Left ventricle myocardium inferior (tissue), 1 donor: Measurements from ENCODE around the gene ASB15. TPM values are rescaled to one million over a fixed set of nuclear protein-coding genes. Genes with fewer than 3 reads are reported as not detected.
"Not testable (repeated sequence)": the region's sequence is repeated elsewhere in the genome, so short reads cannot be mapped to it uniquely, and the experiment has no call there.

Experiments
- DNase-seq: peaks from one replicate; pipeline ENCODE4 v3.0.0-alpha.2; 2020
- H3K27ac ChIP-seq: fragments of 200-600 bp; replicated peaks from 2 replicates; pipeline ENCODE4 v1.8.0; 2021
- H3K27me3 ChIP-seq: fragments of 200-600 bp; 2 replicates; pipeline ENCODE4 v1.8.0; 2021; ENCODE audit warnings: low read depth
- H3K36me3 ChIP-seq: fragments of 200-600 bp; 2 replicates; pipeline ENCODE4 v1.8.0; 2021
- H3K4me1 ChIP-seq: fragments of 200-600 bp; 2 replicates; pipeline ENCODE4 v1.8.0; 2021
- H3K4me3 ChIP-seq: fragments of 200-600 bp; 2 replicates; pipeline ENCODE4 v1.8.0; 2021; ENCODE audit warnings: mild to moderate bottlenecking, moderate library complexity
- H3K9me3 ChIP-seq: fragments of 200-600 bp; replicated peaks from 2 replicates; pipeline ENCODE4 v1.8.0; 2021
- CTCF ChIP-seq: fragments of 200-600 bp; IDR thresholded peaks from 2 replicates; pipeline ENCODE4 v1.8.0; 2021; ENCODE audit warnings: antibody characterized with exemption, mild to moderate bottlenecking, borderline replicate concordance
- intact Hi-C: fragments of 100-400 bp; cut with micrococcal nuclease; formaldehyde crosslinking; loops from one replicate; pipeline ENCODE4 v1.11.0; 2022
- long read RNA-seq: library from polyadenylated mRNA; unstranded; transcript quantifications from one replicate; pipeline ENCODE4 v2.0.0, GENCODE V29; 2021
- total RNA-seq: library from RNA; stranded (reverse); fragmentation: NEBNext Ultra II Directional; extraction: Animal tissue kit (Norgen Biotek cat#: 25700); gene quantifications from one replicate; pipeline ENCODE4 v1.2.1, GENCODE V29; 2021
- donor health status: DM: no; HTN: yes; CAD: no; lungs with severe emphysema.

Gene ASB15
- total RNA-seq: 76.8 TPM
- long read RNA-seq, transcript ASB15-205 (12 exons, 2,956 nt): major isoform, 6 of 97 reads
- long read RNA-seq, partial matches to known transcripts: 9 of 97 reads
- long read RNA-seq, other reads (novel, unspliced or antisense): 82 of 97 reads

- Histone ChIP-seq H3K9me3 (no peaks in the 10 kb centered on the region), H3K4me1 (peaks cover 14% of the 10 kb centered on the region), H3K27ac (peak within 1 kb of the TSS; percentile 82), H3K36me3 (no peaks in the 10 kb centered on the region), H3K4me3 (peak within 1 kb of the TSS; percentile 62), H3K27me3 (no peaks in the 10 kb centered on the region)
- no peak for DNase-seq
- intact Hi-C loops: no loop called here
- no peak for TF ChIP-seq CTCF
These were observed at the start of gene ASB15 for GRCh38 chr7:123601530-123601929. Gene ASB15 (plus strand): TSS chr7:123601821. CDS start chr7:123614503, 12,682 bp downstream.

- Histone ChIP-seq H3K27ac (peak overlapping the region; percentile 63), H3K36me3 (peaks cover 68% of the 10 kb centered on the region), H3K4me3 (peak overlapping the region; percentile 78), H3K4me1 (peaks cover 94% of the 10 kb centered on the region)
- DNase-seq, H3K9me3 ChIP-seq, H3K27me3 ChIP-seq, intact Hi-C loops: not testable (repeated sequence)
These were observed 49.5 kb upstream of the ASB15 start for GRCh38 chr7:123552134-123552533.

DNA sequence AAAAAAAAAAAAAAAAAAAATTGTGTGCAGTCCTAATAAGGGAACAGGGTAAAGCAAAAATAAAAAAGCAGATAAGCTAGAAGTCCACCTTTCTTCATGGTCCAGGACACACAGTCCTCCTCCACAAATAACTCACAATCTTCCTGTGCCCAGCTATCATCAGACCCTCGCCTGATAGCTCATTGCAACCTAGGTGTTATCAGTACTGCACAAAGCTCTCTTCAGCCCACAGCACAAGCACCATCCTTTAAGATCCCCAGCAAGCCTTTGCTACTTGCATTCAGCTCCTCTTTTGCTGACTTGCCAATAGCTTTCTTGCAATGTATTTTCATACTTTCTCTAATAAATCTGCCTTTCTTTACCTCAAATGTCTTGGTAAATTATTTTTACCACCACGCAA lies 49.0 kb upstream of the ASB15 start:
- TF ChIP-seq CTCF: no peak
- DNase-seq: no peak
- Histone ChIP-seq H3K4me3 (peak overlapping the region; percentile 78), H3K9me3 (peaks cover 4% of the 10 kb centered on the region), H3K27ac (peak overlapping the region; percentile 63), H3K27me3 (no peaks in the 10 kb centered on the region), H3K4me1 (peaks cover 94% of the 10 kb centered on the region), H3K36me3 (peaks cover 67% of the 10 kb centered on the region)
- intact Hi-C loops: no loop called here

- Histone ChIP-seq H3K27me3 (no peaks in the 10 kb centered on the region), H3K36me3 (peaks cover 62% of the 10 kb centered on the region), H3K4me1 (peaks cover 91% of the 10 kb centered on the region), H3K9me3 (peaks cover 4% of the 10 kb centered on the region), H3K27ac (peak overlapping the region; percentile 63), H3K4me3 (peak overlapping the region; percentile 78)
- TF ChIP-seq CTCF: no peak
- DNase-seq: no peak
- intact Hi-C loops: no loop called here
These were observed 48.5 kb upstream of the ASB15 start for GRCh38 chr7:123553159-123553558.

DNA sequence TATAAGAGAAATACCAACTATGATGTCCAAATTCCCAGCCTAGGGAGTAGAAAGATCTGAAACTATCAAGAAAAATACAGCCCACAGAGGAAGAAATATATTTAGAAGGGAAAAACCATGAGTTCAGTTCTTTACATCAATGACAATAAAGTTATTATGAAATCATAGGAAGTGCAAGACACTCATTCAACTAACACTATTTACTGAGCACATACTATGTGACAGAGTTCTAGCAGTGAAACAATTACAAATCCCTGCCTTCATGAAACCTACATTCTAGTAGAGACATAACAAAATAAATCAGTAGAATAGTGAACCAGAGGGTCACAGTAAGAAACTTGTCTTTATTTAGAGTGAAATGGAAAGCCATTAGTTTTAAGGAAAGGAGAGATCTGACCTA lies 46.1 kb upstream of the ASB15 start:
- peaks cover 41% of the 10 kb centered on the region for H3K36me3 ChIP-seq
- H3K4me1 ChIP-seq: peaks cover 71% of the 10 kb centered on the region
- peak overlapping the region; percentile 63 for H3K27ac ChIP-seq
- peak overlapping the region; percentile 78 for H3K4me3 ChIP-seq
- DNase-seq: no peak
- intact Hi-C loops: no loop called here
- TF ChIP-seq CTCF: no peak
- H3K9me3 ChIP-seq: peaks cover 4% of the 10 kb centered on the region
- no peaks in the 10 kb centered on the region for H3K27me3 ChIP-seq

DNA sequence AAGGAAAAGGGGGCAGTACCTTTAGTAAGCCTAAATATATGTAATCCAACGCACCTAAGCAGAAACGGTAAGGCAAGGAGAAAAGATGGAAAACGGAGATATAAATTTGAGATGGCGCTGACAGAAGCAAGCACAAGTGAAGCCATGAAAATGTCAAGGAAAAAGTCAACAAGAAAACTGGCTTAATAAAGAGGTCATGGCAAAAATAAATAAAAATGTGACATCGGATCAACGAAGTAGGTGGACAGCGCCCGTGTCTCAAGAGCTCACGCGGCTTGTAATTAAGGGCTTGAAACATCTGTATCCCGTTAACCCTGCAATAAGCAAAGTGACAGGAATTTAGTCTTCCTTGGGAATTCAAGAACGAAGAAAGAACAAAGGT lies 44.6 kb upstream of the ASB15 start:
- peak overlapping the region; percentile 93 for H3K27ac ChIP-seq
- DNase-seq: no peak
- peaks cover 56% of the 10 kb centered on the region for H3K4me1 ChIP-seq
- intact Hi-C loops: no loop called here
- H3K36me3 ChIP-seq: peaks cover 27% of the 10 kb centered on the region
- peaks cover 3% of the 10 kb centered on the region for H3K9me3 ChIP-seq
- H3K27me3 ChIP-seq: no peaks in the 10 kb centered on the region
- peak overlapping the region; percentile 78 for H3K4me3 ChIP-seq
- no peak for TF ChIP-seq CTCF
